Skeletal muscle satellite cell (primary cell): Measurements from ENCODE around the gene RIOX2.

Source experiments
- H3K27me3 ChIP-seq: 2 replicates; pipeline ENCODE4 v1.7.0; 2013; ENCODE audit warnings: low read length; ENCODE audit not compliant: control insufficient read depth, insufficient read depth
- H3K36me3 ChIP-seq: 2 replicates; pipeline ENCODE4 v1.7.0; 2013; ENCODE audit warnings: mild to moderate bottlenecking, control low read depth, low read length; ENCODE audit not compliant: insufficient read depth
- H3K4me1 ChIP-seq: 2 replicates; pipeline ENCODE4 v1.7.0; 2013; ENCODE audit warnings: low read length; ENCODE audit not compliant: control insufficient read depth, insufficient read depth
- H3K4me2 ChIP-seq: 2 replicates; pipeline ENCODE4 v1.7.0; 2013; ENCODE audit warnings: mild to moderate bottlenecking, low read length
- H3K4me3 ChIP-seq: 2 replicates; pipeline ENCODE4 v1.7.0; 2013; ENCODE audit warnings: low read length
- H3K9ac ChIP-seq: 2 replicates; pipeline ENCODE4 v1.7.0; 2013; ENCODE audit warnings: mild to moderate bottlenecking, low read depth, low read length, moderate library complexity
- H3K9me3 ChIP-seq: replicated peaks from 2 replicates; pipeline ENCODE4 v1.7.0; 2013; ENCODE audit warnings: mild to moderate bottlenecking, control low read depth, low read length

The RIOX2 gene

GRCh38 chr3:97949743-97950142 lies 22.5 kb downstream of the RIOX2 start:
- Histone ChIP-seq H3K4me3 (no peak overlapping the region), H3K9me3 (no peaks in the 10 kb centered on the region), H3K27me3 (no peaks in the 10 kb centered on the region), H3K36me3 (peaks cover 72% of the 10 kb centered on the region), H3K9ac (no peak overlapping the region), H3K4me2 (no peak overlapping the region), H3K4me1 (peaks cover 11% of the 10 kb centered on the region)

- Histone ChIP-seq H3K27me3 (no peaks in the 10 kb centered on the region), H3K9me3 (no peaks in the 10 kb centered on the region), H3K4me1 (peaks cover 11% of the 10 kb centered on the region), H3K4me2 (no peak overlapping the region), H3K4me3 (no peak overlapping the region), H3K36me3 (peaks cover 72% of the 10 kb centered on the region), H3K9ac (no peak overlapping the region)
These were observed 23.1 kb downstream of the RIOX2 start for GRCh38 chr3:97949110-97949485.

- Histone ChIP-seq H3K4me1 (peaks cover 11% of the 10 kb centered on the region), H3K4me2 (no peak overlapping the region), H3K27me3 (no peaks in the 10 kb centered on the region), H3K36me3 (peaks cover 73% of the 10 kb centered on the region), H3K9ac (no peak overlapping the region), H3K9me3 (no peaks in the 10 kb centered on the region), H3K4me3 (no peak overlapping the region)
These were observed 23.7 kb downstream of the RIOX2 start for GRCh38 chr3:97948351-97949109.

GRCh38 chr3:97942801-97943546 lies 29.3 kb downstream of the RIOX2 start:
- Histone ChIP-seq H3K4me1 (no peaks in the 10 kb centered on the region), H3K9me3 (no peaks in the 10 kb centered on the region), H3K4me3 (no peak overlapping the region), H3K9ac (no peak overlapping the region), H3K36me3 (peaks cover 61% of the 10 kb centered on the region), H3K4me2 (no peak overlapping the region), H3K27me3 (no peaks in the 10 kb centered on the region)

GRCh38 chr3:97940034-97940433 lies 32.2 kb downstream of the RIOX2 start:
- Histone ChIP-seq H3K27me3 (no peaks in the 10 kb centered on the region), H3K4me1 (no peaks in the 10 kb centered on the region), H3K36me3 (peaks cover 48% of the 10 kb centered on the region), H3K9me3 (no peaks in the 10 kb centered on the region), H3K4me2 (no peak overlapping the region), H3K4me3 (no peak overlapping the region), H3K9ac (no peak overlapping the region)

GRCh38 chr3:97939401-97939800 lies 32.8 kb downstream of the RIOX2 start:
- H3K4me3 ChIP-seq = no peak overlapping the region
- H3K9ac ChIP-seq = no peak overlapping the region
- H3K27me3 ChIP-seq = no peaks in the 10 kb centered on the region
- no peaks in the 10 kb centered on the region for H3K4me1 ChIP-seq
- H3K4me2 ChIP-seq = no peak overlapping the region
- H3K36me3 ChIP-seq = peaks cover 47% of the 10 kb centered on the region
- H3K9me3 ChIP-seq = no peaks in the 10 kb centered on the region

- no peak overlapping the region for H3K4me2 ChIP-seq
- H3K27me3 ChIP-seq = no peaks in the 10 kb centered on the region
- no peaks in the 10 kb centered on the region for H3K4me1 ChIP-seq
- no peak overlapping the region for H3K9ac ChIP-seq
- H3K9me3 ChIP-seq = no peaks in the 10 kb centered on the region
- peaks cover 42% of the 10 kb centered on the region for H3K36me3 ChIP-seq
- no peak overlapping the region for H3K4me3 ChIP-seq
These were observed 33.8 kb downstream of the RIOX2 start for GRCh38 chr3:97938444-97938843.

- Histone ChIP-seq H3K27me3 (no peaks in the 10 kb centered on the region), H3K36me3 (peaks cover 29% of the 10 kb centered on the region), H3K4me1 (no peaks in the 10 kb centered on the region), H3K9me3 (no peaks in the 10 kb centered on the region), H3K4me2 (no peak overlapping the region), H3K4me3 (no peak overlapping the region), H3K9ac (no peak overlapping the region)
These were observed 35.0 kb downstream of the RIOX2 start for GRCh38 chr3:97937205-97937604.

GRCh38 chr3:97935842-97936241 lies 36.4 kb downstream of the RIOX2 start:
- Histone ChIP-seq H3K27me3 (no peaks in the 10 kb centered on the region), H3K4me2 (no peak overlapping the region), H3K4me1 (no peaks in the 10 kb centered on the region), H3K9ac (no peak overlapping the region), H3K4me3 (no peak overlapping the region), H3K36me3 (peaks cover 17% of the 10 kb centered on the region), H3K9me3 (no peaks in the 10 kb centered on the region)

- Histone ChIP-seq H3K4me3 (no peak overlapping the region), H3K36me3 (peaks cover 17% of the 10 kb centered on the region), H3K4me1 (no peaks in the 10 kb centered on the region)
These were observed 37.1 kb downstream of the RIOX2 start for GRCh38 chr3:97934980-97935695.

GRCh38 chr3:97932387-97932801 lies 39.8 kb downstream of the RIOX2 start:
- Histone ChIP-seq H3K4me2 (no peak overlapping the region), H3K27me3 (no peaks in the 10 kb centered on the region)

More at GRCh38 chr3:97934980-97935695, 37.1 kb downstream of the RIOX2 start:
- H3K9me3 ChIP-seq = no peaks in the 10 kb centered on the region
- no peak overlapping the region for H3K4me2 ChIP-seq
- H3K9ac ChIP-seq = no peak overlapping the region
- no peaks in the 10 kb centered on the region for H3K27me3 ChIP-seq

More at GRCh38 chr3:97932387-97932801, 39.8 kb downstream of the RIOX2 start:
- H3K4me1 ChIP-seq = no peaks in the 10 kb centered on the region
- peaks cover 17% of the 10 kb centered on the region for H3K36me3 ChIP-seq
- no peak overlapping the region for H3K4me3 ChIP-seq
- H3K9ac ChIP-seq = no peak overlapping the region
- H3K9me3 ChIP-seq = no peaks in the 10 kb centered on the region
